ENCODE results near the gene PIWIL1. TPM values are rescaled to one million over a fixed set of nuclear protein-coding genes. Genes with fewer than 3 reads are reported as not detected.

Gene PIWIL1
- total RNA-seq, 1 donor from 2014 or later, result not detected

GRCh38 chr12:130335517-130336392 lies 1.9 kb upstream of the PIWIL1 start:
- Mint-ChIP-seq H3K27me3 (ENCODE audit: low read depth) (peaks cover 23% of the 10 kb centered on the region), H3K4me3 (ENCODE audit: unreplicated experiment) (no peak overlapping the region), H3K36me3 (ENCODE audit: low read depth) (peaks cover 4% of the 10 kb centered on the region), H3K27ac (ENCODE audit: unreplicated experiment) (no peak overlapping the region), H3K9me3 (ENCODE audit: low read depth) (no peaks in the 10 kb centered on the region), H3K4me1 (ENCODE audit: low read depth) (no peaks in the 10 kb centered on the region)
- TF ChIP-seq CTCF (IDR thresholded peaks at IDR 0.05), result peak; percentile 93
- DNase-seq (ENCODE audit: low spot score), result no peak

- peaks cover 23% of the 10 kb centered on the region for H3K27me3 Mint-ChIP-seq (ENCODE audit: low read depth)
- H3K27ac Mint-ChIP-seq (ENCODE audit: unreplicated experiment), result no peak overlapping the region
- TF ChIP-seq CTCF (IDR thresholded peaks at IDR 0.05), result no peak
- no peak overlapping the region for H3K4me3 Mint-ChIP-seq (ENCODE audit: unreplicated experiment)
- H3K4me1 Mint-ChIP-seq (ENCODE audit: low read depth), result no peaks in the 10 kb centered on the region
- no peak for DNase-seq (ENCODE audit: low spot score)
- H3K36me3 Mint-ChIP-seq (ENCODE audit: low read depth), result peaks cover 4% of the 10 kb centered on the region
- peaks cover 3% of the 10 kb centered on the region for H3K9me3 Mint-ChIP-seq (ENCODE audit: low read depth)
These were observed 782 bp upstream of the PIWIL1 start for GRCh38 chr12:130336723-130337487.

- H3K36me3 Mint-ChIP-seq (ENCODE audit: low read depth), result peaks cover 4% of the 10 kb centered on the region
These were observed 1.3 kb downstream of the PIWIL1 start for GRCh38 chr12:130338794-130339601.

GRCh38 chr12:130339951-130340350 lies 2.3 kb downstream of the PIWIL1 start:
- H3K4me3 Mint-ChIP-seq (ENCODE audit: unreplicated experiment), result no peak overlapping the region
- H3K9me3 Mint-ChIP-seq (ENCODE audit: low read depth), result peaks cover 3% of the 10 kb centered on the region
- no peak for TF ChIP-seq CTCF (IDR thresholded peaks at IDR 0.05)
- H3K27ac Mint-ChIP-seq (ENCODE audit: unreplicated experiment), result no peak overlapping the region
- peaks cover 6% of the 10 kb centered on the region for H3K27me3 Mint-ChIP-seq (ENCODE audit: low read depth)
- no peaks in the 10 kb centered on the region for H3K4me1 Mint-ChIP-seq (ENCODE audit: low read depth)
- peaks cover 4% of the 10 kb centered on the region for H3K36me3 Mint-ChIP-seq (ENCODE audit: low read depth)
- no peak for DNase-seq (ENCODE audit: low spot score)

More at GRCh38 chr12:130338794-130339601, 1.3 kb downstream of the PIWIL1 start:
- Mint-ChIP-seq H3K4me3 (ENCODE audit: unreplicated experiment) (no peak overlapping the region), H3K27me3 (ENCODE audit: low read depth) (peaks cover 14% of the 10 kb centered on the region), H3K9me3 (ENCODE audit: low read depth) (peaks cover 3% of the 10 kb centered on the region), H3K4me1 (ENCODE audit: low read depth) (no peaks in the 10 kb centered on the region), H3K27ac (ENCODE audit: unreplicated experiment) (no peak overlapping the region)
- DNase-seq (ENCODE audit: low spot score), result no peak
- TF ChIP-seq CTCF (IDR thresholded peaks at IDR 0.05), result no peak

GRCh38 chr12:130342442-130342841 lies 4.8 kb downstream of the PIWIL1 start:
- Mint-ChIP-seq H3K9me3 (ENCODE audit: low read depth) (peaks cover 3% of the 10 kb centered on the region), H3K4me1 (ENCODE audit: low read depth) (no peaks in the 10 kb centered on the region), H3K27ac (ENCODE audit: unreplicated experiment) (no peak overlapping the region), H3K36me3 (ENCODE audit: low read depth) (peaks cover 4% of the 10 kb centered on the region), H3K4me3 (ENCODE audit: unreplicated experiment) (no peak overlapping the region), H3K27me3 (ENCODE audit: low read depth) (peaks cover 11% of the 10 kb centered on the region)
- no peak for DNase-seq (ENCODE audit: low spot score)
- no peak for TF ChIP-seq CTCF (IDR thresholded peaks at IDR 0.05)

Measured in chondrocyte (in vitro differentiated cells).